ENCODE results near the gene ASAP2.

Gene ASAP2

GRCh38 chr2:9279426-9279825 lies 72.8 kb downstream of the ASAP2 start:
- no peak for FAIRE-seq

GRCh38 chr2:9280224-9280623 lies 73.6 kb downstream of the ASAP2 start:
- no peak for FAIRE-seq

GRCh38 chr2:9281145-9281544 lies 74.5 kb downstream of the ASAP2 start:
- FAIRE-seq = no peak

GRCh38 chr2:9282128-9283112 lies 75.8 kb downstream of the ASAP2 start:
- FAIRE-seq = no peak

- no peak for FAIRE-seq
These were observed 78.1 kb downstream of the ASAP2 start for GRCh38 chr2:9284521-9285297.

- FAIRE-seq = no peak
These were observed 78.8 kb downstream of the ASAP2 start for GRCh38 chr2:9285385-9285920.

GRCh38 chr2:9285921-9286320 lies 79.3 kb downstream of the ASAP2 start:
- no peak for FAIRE-seq

- FAIRE-seq = no peak
These were observed 80.2 kb downstream of the ASAP2 start for GRCh38 chr2:9286554-9287399.

- FAIRE-seq = no peak
These were observed 80.9 kb downstream of the ASAP2 start for GRCh38 chr2:9287400-9288045.

GRCh38 chr2:9288233-9288632 lies 81.6 kb downstream of the ASAP2 start:
- FAIRE-seq = no peak

- FAIRE-seq = no peak
These were observed 82.2 kb downstream of the ASAP2 start for GRCh38 chr2:9288681-9289338.

GRCh38 chr2:9291331-9291730 lies 84.7 kb downstream of the ASAP2 start:
- no peak for FAIRE-seq

- no peak for FAIRE-seq
These were observed 85.3 kb downstream of the ASAP2 start for GRCh38 chr2:9291866-9292265.

GRCh38 chr2:9292426-9292825 lies 85.8 kb downstream of the ASAP2 start:
- FAIRE-seq = no peak

- no peak for FAIRE-seq
These were observed 88.2 kb downstream of the ASAP2 start for GRCh38 chr2:9294764-9295163.

GRCh38 chr2:9296559-9296958 lies 89.9 kb downstream of the ASAP2 start:
- no peak for FAIRE-seq

- no peak for FAIRE-seq
These were observed 90.5 kb downstream of the ASAP2 start for GRCh38 chr2:9297156-9297555.

- no peak for FAIRE-seq
These were observed 91.2 kb downstream of the ASAP2 start for GRCh38 chr2:9297807-9298206.

- no peak for FAIRE-seq
These were observed 92.0 kb downstream of the ASAP2 start for GRCh38 chr2:9298583-9298982.

GRCh38 chr2:9299161-9300100 lies 92.8 kb downstream of the ASAP2 start:
- FAIRE-seq = no peak

Measured in TTC549 (cell line).